Brain microvascular endothelial cell (primary cell): ENCODE results near the gene TPRX1.

Experiments
- DNase-seq: peaks from one replicate; pipeline ENCODE4 v3.0.0-alpha.2; 2020
- H3K27ac ChIP-seq: fragments of 250-450 bp; sonication (Bioruptor Pico); 2 replicates; pipeline ENCODE4 v1.5.1; 2020; ENCODE audit warnings: mild to moderate bottlenecking, moderate library complexity
- H3K27me3 ChIP-seq: fragments of 250-450 bp; sonication (Bioruptor Pico); replicated peaks from 2 replicates; pipeline ENCODE4 v1.5.1; 2020; ENCODE audit warnings: mild to moderate bottlenecking
- H3K36me3 ChIP-seq: fragments of 250-450 bp; sonication (Bioruptor Pico); replicated peaks from 2 replicates; pipeline ENCODE4 v1.5.1; 2020; ENCODE audit warnings: mild to moderate bottlenecking
- H3K4me3 ChIP-seq: 2 replicates; pipeline ENCODE4 v1.5.1; 2011; ENCODE audit warnings: low read depth, mild to moderate bottlenecking, control low read depth, low read length, moderate library complexity
- in situ Hi-C: cut with HindIII; loops from 2 replicates; pipeline ENCODE4 v1.10.0; 2017; ENCODE audit warnings: low sequenced_read_pairs, low pct_ligation_motif_present
- TF ChIP-seq, protein P1 (sequence below): IDR thresholded peaks from 2 replicates; pipeline ENCODE4 v1.5.1; 2011; ENCODE audit warnings: low read depth, mild to moderate bottlenecking, moderate library complexity, low read length, control low read depth, inconsistent platforms; ENCODE audit errors: missing control alignments

TPRX1 gene

DNA sequence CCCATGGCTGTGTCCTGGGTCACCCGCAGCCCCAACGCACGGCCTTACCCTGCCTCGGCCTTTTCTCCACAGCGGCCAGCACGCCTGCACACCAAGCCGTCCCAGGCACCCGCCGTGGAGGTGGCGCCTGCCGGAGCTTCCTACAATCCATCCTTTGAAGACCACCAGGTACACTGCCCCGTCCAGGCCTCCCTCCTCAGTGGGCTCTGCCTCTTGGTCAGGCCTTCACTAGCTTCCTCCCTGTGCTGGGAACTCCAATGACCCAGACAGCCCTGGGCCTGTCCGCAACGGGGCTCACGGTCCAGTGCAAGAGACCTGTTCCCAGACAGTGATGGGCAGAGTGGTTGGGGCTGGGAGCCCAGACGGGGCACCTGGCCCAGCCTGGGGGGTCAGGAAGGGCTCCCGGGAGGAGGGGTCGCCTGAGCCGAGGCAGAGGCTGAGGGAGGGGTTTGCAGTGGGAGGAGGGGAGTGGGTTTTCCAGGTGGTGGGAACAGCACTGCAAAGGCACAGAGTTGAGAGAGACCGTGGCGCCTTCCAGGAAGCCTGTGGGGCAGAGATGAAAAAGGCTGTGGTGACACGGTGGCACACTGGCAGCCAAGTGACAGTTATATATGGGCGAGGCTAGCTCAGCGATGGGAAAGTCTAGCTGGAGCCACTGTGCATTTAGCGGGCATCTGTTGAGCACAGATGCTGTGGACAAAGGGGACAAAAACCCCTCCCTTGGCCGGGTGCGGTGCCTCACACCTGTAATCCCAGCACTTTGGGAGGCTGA is 51.7 kb downstream of the TPRX1 start:
- no peak overlapping the region for H3K27ac ChIP-seq
- TF ChIP-seq, protein P1, sequence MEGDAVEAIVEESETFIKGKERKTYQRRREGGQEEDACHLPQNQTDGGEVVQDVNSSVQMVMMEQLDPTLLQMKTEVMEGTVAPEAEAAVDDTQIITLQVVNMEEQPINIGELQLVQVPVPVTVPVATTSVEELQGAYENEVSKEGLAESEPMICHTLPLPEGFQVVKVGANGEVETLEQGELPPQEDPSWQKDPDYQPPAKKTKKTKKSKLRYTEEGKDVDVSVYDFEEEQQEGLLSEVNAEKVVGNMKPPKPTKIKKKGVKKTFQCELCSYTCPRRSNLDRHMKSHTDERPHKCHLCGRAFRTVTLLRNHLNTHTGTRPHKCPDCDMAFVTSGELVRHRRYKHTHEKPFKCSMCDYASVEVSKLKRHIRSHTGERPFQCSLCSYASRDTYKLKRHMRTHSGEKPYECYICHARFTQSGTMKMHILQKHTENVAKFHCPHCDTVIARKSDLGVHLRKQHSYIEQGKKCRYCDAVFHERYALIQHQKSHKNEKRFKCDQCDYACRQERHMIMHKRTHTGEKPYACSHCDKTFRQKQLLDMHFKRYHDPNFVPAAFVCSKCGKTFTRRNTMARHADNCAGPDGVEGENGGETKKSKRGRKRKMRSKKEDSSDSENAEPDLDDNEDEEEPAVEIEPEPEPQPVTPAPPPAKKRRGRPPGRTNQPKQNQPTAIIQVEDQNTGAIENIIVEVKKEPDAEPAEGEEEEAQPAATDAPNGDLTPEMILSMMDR = no peak
- in situ Hi-C loops = no loop called here
- peaks cover 90% of the 10 kb centered on the region for H3K36me3 ChIP-seq
- no peak for DNase-seq
- no peak overlapping the region for H3K4me3 ChIP-seq
- H3K27me3 ChIP-seq = no peaks in the 10 kb centered on the region
